Measurements from ENCODE around the gene FOXB1.

DNA sequence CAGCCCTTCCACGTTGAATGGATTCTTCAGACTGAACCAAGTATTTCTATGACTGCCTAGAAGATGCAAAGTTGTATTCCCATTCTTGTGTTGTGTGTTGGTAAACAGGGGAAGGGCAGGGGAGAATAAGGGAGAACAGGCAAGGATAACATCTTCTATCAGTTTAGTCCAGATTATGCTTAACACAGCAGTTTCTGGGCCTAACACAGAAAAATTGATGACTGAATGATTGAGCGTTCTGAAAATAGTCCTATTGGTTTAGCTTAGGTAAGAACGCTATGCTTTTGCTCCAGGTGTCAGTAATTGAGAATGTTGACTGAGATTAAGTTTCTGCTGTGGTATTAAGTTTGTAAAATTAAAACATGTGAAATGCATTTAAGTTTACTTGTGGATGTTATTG, 8.6 kb downstream of the FOXB1 start:
- TF ChIP-seq, protein P1, sequence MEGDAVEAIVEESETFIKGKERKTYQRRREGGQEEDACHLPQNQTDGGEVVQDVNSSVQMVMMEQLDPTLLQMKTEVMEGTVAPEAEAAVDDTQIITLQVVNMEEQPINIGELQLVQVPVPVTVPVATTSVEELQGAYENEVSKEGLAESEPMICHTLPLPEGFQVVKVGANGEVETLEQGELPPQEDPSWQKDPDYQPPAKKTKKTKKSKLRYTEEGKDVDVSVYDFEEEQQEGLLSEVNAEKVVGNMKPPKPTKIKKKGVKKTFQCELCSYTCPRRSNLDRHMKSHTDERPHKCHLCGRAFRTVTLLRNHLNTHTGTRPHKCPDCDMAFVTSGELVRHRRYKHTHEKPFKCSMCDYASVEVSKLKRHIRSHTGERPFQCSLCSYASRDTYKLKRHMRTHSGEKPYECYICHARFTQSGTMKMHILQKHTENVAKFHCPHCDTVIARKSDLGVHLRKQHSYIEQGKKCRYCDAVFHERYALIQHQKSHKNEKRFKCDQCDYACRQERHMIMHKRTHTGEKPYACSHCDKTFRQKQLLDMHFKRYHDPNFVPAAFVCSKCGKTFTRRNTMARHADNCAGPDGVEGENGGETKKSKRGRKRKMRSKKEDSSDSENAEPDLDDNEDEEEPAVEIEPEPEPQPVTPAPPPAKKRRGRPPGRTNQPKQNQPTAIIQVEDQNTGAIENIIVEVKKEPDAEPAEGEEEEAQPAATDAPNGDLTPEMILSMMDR (IDR thresholded peaks at IDR 0.05): no peak
- no peak for TF ChIP-seq ZFX (IDR thresholded peaks at IDR 0.05; ENCODE audit: borderline replicate concordance)
